GM19043 (cell line): ENCODE results near the gene PLRG1.

Experiments
- ATAC-seq: cut with Tn5 transposase; IDR thresholded peaks from one replicate; pipeline ENCODE4 v1.9.1; 2021; ENCODE audit warnings: low read depth; ENCODE audit not compliant: unreplicated experiment

Gene PLRG1

DNA sequence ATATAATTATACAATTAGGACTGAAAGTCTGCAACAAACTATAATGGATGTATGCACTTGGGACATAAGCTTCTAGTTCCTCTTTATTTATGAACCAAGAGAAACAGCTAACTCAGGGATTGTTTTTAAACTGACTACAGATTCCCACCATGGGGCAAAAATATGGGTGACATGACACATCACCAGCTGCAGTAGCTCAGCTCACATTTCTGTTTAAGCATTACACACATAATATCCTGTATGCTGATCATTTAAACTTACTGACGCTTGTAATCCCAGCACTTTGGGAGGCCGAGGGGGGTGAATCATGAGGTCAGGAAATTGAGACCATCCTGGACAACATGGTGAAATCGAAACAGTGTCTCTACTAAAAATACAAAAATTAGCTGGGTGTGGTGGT, 24.1 kb upstream of the PLRG1 start:
- ATAC-seq, result no peak

DNA sequence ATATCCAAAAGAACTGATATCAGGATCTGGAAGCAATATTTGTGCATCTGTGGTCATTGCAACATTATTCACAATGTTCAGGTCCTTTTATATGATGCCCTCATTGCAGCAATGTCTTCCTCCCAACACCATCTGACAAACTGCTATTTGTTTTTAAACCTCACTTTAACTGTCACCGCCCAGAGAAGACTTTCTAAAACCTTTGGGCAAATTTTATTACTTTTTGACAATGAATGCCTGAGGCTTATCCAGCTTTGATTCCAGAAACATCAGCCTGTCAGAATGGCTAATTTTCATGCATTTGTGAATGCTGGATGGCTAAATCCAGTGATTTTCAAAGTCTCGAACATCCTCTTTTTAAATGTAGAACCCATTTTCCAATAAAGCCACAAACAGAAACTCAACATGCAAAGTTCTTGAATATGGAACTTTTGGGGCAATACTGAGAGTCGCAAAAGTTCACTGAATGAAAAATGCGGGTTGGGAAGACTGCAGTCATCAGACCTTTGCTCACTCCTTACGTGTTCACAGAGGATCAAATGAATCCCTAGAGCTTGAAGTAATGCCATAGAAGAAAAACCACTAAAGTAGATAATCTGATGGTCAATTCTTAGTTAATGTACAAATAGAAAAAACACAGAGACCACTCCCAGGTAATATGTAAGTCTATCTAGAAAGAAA, 23.1 kb upstream of the PLRG1 start:
- no peak for ATAC-seq

DNA sequence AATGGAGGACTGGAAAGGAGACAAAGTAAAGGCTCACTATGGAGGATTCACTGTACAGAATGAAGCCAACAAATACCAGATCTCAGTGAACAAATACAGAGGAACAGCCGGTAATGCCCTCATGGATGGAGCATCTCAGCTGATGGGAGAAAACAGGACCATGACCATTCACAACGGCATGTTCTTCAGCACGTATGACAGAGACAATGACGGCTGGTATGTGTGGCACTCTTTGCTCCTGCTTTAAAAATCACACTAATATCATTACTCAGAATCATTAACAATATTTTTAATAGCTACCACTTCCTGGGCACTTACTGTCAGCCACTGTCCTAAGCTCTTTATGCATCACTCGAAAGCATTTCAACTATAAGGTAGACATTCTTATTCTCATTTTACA, 19.4 kb upstream of the PLRG1 start:
- no peak for ATAC-seq

DNA sequence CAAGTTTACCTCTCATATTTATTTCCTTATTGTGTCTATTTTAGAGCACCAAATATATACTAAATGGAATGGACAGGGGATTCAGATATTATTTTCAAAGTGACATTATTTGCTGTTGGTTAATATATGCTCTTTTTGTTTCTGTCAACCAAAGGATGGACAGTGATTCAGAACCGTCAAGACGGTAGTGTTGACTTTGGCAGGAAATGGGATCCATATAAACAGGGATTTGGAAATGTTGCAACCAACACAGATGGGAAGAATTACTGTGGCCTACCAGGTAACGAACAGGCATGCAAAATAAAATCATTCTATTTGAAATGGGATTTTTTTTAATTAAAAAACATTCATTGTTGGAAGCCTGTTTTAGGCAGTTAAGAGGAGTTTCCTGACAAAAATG, 18.8 kb upstream of the PLRG1 start:
- ATAC-seq, result no peak

DNA sequence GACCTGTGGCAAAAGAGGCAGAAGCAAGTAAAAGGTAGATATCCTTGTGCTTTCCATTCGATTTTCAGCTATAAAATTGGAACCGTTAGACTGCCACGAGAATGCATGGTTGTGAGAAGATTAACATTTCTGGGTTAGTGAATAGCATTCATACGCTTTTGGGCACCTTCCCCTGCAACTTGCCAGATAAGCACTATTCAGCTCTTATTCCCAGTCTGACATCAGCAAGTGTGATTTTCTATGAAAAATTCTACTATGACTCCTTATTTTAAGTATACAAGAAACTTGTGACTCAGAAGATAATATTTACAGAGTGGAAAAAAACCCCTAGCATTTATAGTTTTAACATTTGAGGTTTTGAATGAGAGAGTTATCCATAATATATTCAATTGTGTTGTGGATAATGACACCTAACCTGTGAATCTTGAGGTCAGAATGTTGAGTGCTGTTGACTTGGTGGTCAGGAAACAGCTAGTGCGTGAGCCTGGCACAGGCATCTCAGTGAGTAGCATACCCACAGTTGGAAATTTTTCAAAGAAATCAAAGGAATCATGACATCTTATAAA, 16.5 kb upstream of the PLRG1 start:
- ATAC-seq, result no peak

DNA sequence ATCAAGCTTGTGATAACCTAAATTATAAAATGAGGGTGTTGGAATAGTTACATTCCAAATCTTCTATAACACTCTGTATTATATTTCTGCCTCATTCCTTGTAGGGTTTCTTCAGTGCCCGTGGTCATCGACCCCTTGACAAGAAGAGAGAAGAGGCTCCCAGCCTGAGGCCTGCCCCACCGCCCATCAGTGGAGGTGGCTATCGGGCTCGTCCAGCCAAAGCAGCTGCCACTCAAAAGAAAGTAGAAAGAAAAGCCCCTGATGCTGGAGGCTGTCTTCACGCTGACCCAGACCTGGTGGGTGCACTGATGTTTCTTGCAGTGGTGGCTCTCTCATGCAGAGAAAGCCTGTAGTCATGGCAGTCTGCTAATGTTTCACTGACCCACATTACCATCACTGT, 15.5 kb upstream of the PLRG1 start:
- no peak for ATAC-seq

DNA sequence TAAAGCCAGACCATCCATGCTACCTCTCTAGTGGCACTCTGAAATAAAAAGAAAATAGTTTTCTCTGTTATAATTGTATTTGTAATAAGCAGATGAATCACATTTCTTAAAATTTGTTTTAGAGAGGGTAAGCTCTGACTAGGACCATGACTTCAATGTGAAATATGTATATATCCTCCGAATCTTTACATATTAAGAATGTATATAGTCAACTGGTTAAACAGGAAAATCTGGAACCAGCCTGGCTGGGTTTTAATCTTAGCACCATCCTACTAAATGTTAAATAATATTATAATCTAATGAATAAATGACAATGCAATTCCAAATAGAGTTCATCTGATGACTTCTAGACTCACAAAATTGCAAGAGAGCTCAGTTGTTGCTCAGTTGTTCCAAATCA, 14.1 kb upstream of the PLRG1 start:
- no peak for ATAC-seq

DNA sequence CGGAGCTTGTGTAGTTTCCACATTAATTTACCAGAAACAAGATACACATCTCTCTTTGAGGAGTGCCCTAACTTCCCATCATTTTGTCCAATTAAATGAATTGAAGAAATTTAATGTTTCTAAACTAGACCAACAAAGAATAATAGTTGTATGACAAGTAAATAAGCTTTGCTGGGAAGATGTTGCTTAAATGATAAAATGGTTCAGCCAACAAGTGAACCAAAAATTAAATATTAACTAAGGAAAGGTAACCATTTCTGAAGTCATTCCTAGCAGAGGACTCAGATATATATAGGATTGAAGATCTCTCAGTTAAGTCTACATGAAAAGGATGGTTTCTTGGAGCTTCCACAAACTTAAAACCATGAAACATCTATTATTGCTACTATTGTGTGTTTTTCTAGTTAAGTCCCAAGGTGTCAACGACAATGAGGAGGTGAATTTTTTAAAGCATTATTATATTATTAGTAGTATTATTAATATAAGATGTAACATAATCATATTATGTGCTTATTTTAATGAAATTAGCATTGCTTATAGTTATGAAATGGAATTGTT, 12.6 kb upstream of the PLRG1 start, which contains the start of gene FGB:
FGB (plus strand) TSS at position 315 of the 558 bp plus-strand sequence; CDS start at position 323, 8 bp downstream.
- ATAC-seq, result no peak

DNA sequence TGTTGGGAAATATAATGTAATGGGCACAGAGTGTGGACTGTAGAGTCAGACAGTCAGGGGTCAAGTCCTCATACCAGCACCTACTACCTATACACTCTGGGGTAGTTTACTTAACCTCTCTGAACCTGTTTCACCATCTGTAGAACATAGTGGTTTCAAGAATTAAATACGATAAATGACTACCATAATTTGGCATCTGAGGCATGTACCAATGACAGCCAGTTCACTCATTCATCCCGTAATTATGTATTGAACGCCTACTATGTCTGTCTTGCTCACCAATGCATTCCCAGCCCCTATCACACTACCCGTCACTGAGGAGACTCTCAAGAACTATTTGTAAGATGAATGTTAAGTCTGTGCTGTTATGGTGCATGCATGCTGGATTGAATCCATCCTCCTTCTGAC, 10.6 kb upstream of the PLRG1 start:
- no peak for ATAC-seq

DNA sequence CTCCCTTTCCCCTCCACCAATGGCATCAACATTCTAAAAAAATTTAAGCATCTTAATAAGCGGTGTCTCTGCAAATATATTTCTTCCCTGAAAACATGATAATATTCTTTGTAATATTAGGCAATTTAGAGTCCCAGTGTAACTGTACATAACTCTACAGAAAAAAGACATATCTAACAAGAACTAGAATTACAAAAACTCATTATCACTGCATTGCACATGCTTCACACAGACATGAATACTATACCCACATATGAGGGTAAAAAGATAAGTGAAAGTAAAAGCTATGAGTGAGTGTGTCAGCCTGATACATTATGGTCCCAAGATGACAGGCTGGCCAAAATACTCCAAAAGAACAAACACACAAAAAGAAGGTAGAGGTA, 10.2 kb upstream of the PLRG1 start:
- ATAC-seq, result no peak

DNA sequence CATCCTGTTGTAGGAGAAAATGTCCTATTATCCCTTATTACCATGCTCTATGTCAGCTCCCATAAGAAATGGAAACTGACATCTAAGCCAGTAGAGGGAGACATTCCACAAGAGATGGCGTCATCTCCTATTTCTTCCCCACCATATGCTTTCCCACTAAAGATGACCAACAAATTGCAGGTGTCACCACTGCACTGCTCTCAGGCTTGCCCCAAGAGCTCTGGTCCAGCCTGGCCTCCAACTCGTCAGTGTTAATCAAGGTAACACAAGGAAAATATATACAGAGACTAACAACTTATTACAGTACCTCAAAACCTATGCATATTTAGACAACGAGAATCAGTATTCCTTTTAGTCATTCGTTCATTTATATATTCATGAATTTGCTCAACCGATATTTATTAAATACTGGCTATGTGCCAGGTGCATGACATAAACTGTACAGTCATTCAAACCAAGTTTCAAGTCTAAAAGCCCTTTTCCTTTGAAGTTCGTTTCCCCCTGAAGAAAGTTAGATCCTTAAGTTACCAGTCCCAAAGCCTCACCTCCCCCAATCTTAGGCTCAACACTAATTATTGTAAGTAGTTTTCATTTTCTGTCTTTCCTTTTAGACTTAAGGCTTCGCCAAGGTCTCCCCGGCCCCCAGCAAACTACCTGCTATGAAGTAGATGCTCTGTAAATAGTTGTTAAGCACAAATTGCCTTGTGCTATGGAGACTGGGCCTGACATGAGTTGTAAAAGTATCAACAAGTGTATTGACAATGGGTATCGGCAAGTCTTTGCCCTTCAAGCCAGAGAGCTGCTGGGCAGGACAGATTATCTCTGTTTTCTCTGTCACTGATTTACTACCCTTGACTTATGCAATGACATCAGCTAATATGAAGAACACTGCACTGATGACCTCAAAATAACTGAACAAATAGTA, 9.6 kb upstream of the PLRG1 start:
- peak; percentile 78 for ATAC-seq

DNA sequence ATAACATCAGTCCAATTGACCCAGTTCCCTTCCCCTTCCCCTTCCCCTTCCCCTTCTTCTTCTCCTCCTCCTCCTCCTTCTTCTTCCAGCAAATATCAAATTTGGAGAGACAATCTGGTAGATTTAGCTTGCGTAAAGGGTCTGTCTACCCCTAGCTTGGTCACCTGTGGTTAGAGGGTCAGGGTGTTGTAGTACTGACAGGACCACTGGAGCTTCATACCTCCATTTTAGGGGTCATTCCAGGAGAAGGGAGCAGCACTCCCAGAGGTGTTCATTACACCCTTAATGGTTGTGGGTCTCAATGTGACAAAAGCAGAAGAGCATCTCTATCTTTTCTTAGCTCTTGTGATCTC, 8.9 kb upstream of the PLRG1 start:
- peak; percentile 10 for ATAC-seq

DNA sequence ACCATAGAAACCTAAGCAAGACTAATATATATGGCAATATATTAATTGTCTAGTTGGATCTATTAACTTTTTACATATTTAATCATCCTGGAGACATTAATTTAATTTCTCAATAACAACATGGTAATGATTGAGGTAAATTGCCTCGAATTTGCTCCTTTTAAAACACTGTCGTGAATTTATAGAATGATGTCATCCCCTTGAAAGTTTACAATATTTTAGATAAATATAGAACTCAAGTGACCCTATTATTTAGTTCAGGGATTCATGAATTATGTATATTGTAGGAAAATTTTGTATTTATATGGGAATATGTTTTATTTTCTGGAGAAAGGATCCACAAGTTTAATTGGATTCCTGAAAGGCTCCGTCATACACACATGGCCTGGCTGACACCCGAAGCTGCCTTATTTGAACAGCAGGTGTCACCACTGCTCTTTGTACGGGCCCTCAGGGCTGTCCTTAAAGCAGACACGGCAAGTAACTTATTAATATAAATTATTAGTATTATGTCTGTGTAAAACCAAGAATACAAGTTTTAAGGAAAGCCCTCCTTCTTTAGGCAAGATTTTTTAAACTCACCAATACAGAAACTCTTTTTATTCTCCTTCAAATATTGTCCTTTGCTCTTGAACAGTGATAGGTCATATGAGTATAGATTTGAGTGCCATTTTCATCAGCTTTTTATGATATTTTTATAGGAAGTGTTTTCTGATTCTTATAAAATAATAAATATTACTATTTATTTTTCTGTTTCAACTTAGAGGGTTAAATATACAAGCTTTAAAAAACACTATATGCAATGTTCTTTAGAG, 1.9 kb upstream of the PLRG1 start:
- peak; percentile 49 for ATAC-seq

DNA sequence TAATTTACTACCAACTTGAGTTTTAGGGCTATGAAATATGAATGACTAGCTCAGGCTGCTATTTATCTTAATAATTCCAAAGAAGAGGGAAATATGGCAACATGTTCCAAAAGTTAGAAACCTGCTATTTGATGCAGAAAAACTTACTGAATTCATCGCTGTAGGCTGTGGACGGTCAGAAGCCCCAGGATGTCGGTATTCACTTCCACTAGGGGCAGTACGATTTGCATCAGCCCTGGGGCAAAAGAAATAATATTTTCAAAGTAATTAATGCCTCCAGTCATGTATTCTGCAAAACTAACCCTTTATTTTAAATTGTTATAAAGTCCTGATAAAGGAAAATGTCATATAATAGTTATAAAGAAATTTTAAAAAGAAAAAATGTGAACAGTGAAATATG, 4.5 kb downstream of the PLRG1 start:
- no peak for ATAC-seq

DNA sequence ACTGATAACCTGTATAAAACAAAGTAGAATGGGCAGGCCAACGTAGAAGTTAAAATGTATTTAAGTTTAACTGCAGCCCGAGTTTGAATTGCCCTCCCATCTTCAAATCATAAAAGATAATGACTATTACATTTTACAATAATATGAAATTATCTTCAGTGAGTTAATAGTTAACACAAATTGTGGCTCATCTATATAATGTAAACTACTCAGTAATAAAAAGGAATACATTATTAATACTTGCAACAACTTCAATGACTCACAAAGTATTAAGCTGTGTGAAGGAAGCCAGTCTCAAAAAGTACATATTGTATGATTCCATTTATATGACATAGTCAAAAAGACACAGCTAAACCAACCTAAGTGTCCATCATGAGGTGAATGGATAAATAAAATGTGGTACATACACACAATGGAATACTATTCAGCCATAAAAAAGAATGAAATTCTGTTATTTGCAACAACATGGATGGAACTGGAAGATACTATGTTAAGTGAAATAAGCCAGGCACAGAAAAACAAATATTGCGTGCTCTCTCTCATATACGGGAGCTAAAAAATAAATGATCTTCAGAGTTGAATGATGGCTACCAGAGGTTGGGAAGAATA, 7.8 kb downstream of the PLRG1 start:
- no peak for ATAC-seq

DNA sequence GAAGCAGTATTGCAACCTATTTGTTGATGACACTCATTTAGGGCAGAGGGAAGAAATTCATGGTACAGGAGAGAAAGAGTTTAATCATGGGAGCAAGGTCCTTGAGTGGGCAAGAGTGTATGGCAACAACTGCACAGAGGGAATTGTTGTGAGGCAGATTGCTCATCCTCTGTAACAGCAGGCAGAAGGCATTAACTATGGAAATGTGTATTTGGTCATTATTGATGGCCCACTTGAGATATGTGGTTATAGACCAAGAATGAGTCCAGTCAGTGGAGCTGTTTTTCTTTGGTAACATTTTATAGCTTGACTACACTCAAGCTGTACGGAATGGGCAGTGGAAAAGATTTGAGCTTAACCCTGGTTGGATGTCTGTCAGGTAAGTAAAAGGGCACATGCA, 15.9 kb downstream of the PLRG1 start:
- no peak for ATAC-seq

DNA sequence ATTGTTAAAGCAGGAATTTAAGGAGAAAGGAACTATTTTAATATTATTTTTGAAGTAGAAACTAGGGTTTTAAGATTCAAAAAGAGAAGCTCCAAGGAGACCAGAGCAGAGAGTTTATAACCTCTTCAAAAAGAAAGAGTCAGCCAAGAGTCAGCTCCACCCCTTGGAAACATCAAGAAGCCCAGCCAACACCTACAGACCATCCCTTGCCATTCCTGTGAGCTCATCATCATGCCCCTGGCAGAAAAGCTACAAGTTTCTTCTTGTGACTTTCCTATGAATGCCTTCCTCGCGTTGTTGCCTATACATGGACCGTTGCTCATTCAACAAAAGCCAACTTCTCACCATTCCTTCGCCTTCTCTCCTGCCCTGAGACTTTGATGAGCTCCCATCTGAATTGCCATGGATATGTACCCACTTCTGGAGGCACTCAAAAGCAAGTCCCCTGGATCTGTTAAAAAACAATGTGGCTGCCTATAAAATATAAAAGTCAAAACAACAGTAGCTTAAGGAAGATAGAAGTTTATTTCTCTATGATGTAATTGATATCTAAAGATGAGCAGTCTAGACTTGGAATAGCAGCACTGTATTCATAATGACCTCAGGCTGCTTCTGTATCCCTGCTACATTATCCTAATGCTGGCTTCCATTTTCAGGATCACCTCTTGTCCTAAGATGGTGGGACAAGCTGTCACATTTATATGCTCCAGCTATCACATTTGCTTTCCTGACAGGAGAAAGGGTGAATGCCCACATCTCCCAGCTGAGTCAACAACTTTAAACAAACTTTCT, 20.3 kb downstream of the PLRG1 start:
- ATAC-seq, result no peak

DNA sequence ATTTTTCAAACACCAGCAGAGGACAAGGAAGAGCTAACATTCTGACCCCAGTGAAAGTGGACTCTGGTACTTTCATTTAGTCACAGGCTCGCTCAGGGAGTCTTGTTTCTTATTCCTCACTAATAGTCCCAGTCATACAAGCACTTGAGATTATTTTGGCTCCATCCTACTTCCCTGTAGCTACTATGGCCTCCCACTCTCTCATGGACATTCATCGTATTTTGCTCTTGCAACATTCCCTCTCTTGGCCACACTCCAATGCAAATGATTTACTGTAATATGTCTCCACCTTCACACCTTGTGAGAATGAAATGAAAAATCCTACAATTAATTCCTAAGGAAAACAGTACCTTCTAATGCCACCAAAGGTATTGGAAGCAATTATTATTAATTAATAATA, 21.3 kb downstream of the PLRG1 start:
- no peak for ATAC-seq

DNA sequence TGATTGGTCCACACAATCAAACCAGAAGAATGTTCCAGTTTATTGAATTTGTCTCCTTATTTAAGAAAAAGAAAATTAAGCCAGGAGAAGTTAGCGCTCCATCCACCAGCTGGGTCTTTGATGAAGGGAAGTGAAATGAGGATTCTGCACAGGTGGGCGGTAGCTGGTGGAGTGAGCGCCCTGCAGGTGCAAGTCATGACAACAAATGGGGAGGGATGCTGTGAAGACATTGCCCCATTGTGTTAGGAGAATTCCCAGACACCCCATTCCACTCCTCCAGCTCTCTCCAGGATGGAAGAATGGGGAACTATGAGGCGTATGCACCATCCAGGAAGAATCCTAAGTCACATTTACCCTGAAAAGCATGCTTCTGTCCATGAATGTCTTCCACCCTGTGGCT, 22.9 kb downstream of the PLRG1 start:
- ATAC-seq, result no peak
